Measurements from ENCODE around the gene LIFR. TPM values are rescaled to one million over a fixed set of nuclear protein-coding genes. Genes with fewer than 3 reads are reported as not detected.

The LIFR gene
- total RNA-seq, 1 experiment from 2014 or later: 10.6 TPM

GRCh38 chr5:38582975-38583319, 26.5 kb upstream of the LIFR start:
- Histone ChIP-seq H3K9ac (ENCODE audit: low read length) (no peak overlapping the region), H3K9me3 (ENCODE audit: control insufficient read depth in 1 of 2, insufficient read depth in 1 of 2, low read depth in 1 of 2, low read length in 2 of 2) (no peaks in the 10 kb centered on the region), H3K27me3 (ENCODE audit: insufficient read depth, low read length) (no peaks in the 10 kb centered on the region), H2AFZ (ENCODE audit: low read depth, low read length, poor library complexity, severe bottlenecking) (no peak overlapping the region), H3K4me1 (ENCODE audit: control insufficient read depth in 1 of 2, insufficient read depth in 2 of 2, low read length in 2 of 2) (no peaks in the 10 kb centered on the region), H3K79me2 (ENCODE audit: insufficient read depth, low read length) (no peaks in the 10 kb centered on the region), H3K27ac (ENCODE audit: low read depth, low read length) (no peak overlapping the region), H4K20me1 (ENCODE audit: insufficient read depth) (no peaks in the 10 kb centered on the region), H3K36me3 (ENCODE audit: control insufficient read depth in 1 of 2, insufficient read depth in 2 of 2, low read length in 2 of 2) (no peaks in the 10 kb centered on the region), H3K4me2 (ENCODE audit: low read length) (no peak overlapping the region), H3K9me2 (ENCODE audit: insufficient read depth) (no peaks in the 10 kb centered on the region), H3K4me3 (replicated peaks in 1 of 2; ENCODE audit: low read depth in 1 of 2, low read length in 2 of 2) (no peak overlapping the region)
- no peak for ATAC-seq
- RAD21 ChIA-PET (ENCODE audit: low non-redundant PET in 1 of 2, low total read pairs in 2 of 2, uncharacterized antibody in 2 of 2, unreplicated experiment in 2 of 2): no interaction called here
- no peak for DNase-seq (ENCODE audit: low read depth, low spot score)
- TF ChIP-seq CEBPB (IDR thresholded peaks at IDR 0.05; ENCODE audit: low read depth) (no peak), ZBTB33 (IDR thresholded peaks at IDR 0.05; ENCODE audit: extremely low read depth, insufficient replicate concordance, low read length) (no peak), REST (IDR thresholded peaks at IDR 0.05; ENCODE audit: low read depth) (no peak), JUND (IDR thresholded peaks at IDR 0.05) (no peak)
- intact Hi-C loops (cut with micrococcal nuclease): no loop called here
- CTCF ChIA-PET: no interaction called here
- POLR2A ChIA-PET: no interaction called here
- no TSS peak for BruUV-seq (replicated peaks)

All from HCT116 (cell line).